ENCODE data around the gene FADS6. TPM values are rescaled to one million over a fixed set of nuclear protein-coding genes. Genes with fewer than 3 reads are reported as not detected.

The FADS6 gene
- not detected in 2 replicates for total RNA-seq

GRCh38 chr17:74892974-74893911 is at the start of gene FADS6:
FADS6 (minus strand) TSS chr17:74893633; CDS start chr17:74893595, 38 bp downstream.

GRCh38 chr17:74935585-74936469 is 42.4 kb upstream of the FADS6 start, which contains the start of gene OTOP3:
OTOP3 (plus strand) TSS chr17:74935898; CDS start chr17:74935922, 24 bp downstream.

GRCh38 chr17:74924250-74924948 is 31.0 kb upstream of the FADS6 start, which contains the start of gene OTOP2:
OTOP2 (plus strand) TSS chr17:74924273; CDS start chr17:74924633, 360 bp downstream.

GRCh38 chr17:74922694-74923537 is 29.5 kb upstream of the FADS6 start, which contains the start of gene USH1G:
USH1G (minus strand) TSS chr17:74923255; CDS start chr17:74923073, 182 bp downstream.

GRCh38 chr17:74872313-74873036 is 21.0 kb downstream of the FADS6 start, which contains the start of gene FDXR:
FDXR (minus strand) TSS chr17:74872994; CDS start chr17:74872944, 50 bp downstream.

GRCh38 chr17:74859459-74860228 is 33.8 kb downstream of the FADS6 start, which contains the start of gene GRIN2C:
GRIN2C (minus strand) TSS chr17:74859885; CDS start chr17:74855092, 4,793 bp downstream.

Other genes starting within 250 kb of the FADS6 start
- not detected in 2 replicates for gene CD300LF, start 180.7 kb downstream of the FADS6 start, total RNA-seq
- 0.19 and 0.27 TPM in 2 replicates for gene RAB37, start 156.4 kb downstream of the FADS6 start, total RNA-seq
- gene NHERF1, start 145.0 kb downstream of the FADS6 start, total RNA-seq = 6.7 and 8.2 TPM in 2 replicates
- 27.5 and 37.6 TPM in 2 replicates for gene NAT9, start 117.3 kb downstream of the FADS6 start, total RNA-seq
- gene GRIN2C, start 33.7 kb downstream of the FADS6 start, total RNA-seq = 0.09 and 0.19 TPM in 2 replicates
- 38.9 and 64.7 TPM in 2 replicates for gene FDXR, start 20.6 kb downstream of the FADS6 start, total RNA-seq
- gene USH1G, start 29.6 kb upstream of the FADS6 start, total RNA-seq = not detected in 2 replicates
- gene OTOP2, start 30.6 kb upstream of the FADS6 start, total RNA-seq = not detected in 2 replicates
- not detected in 2 replicates for gene OTOP3, start 42.3 kb upstream of the FADS6 start, total RNA-seq
- 8.3 and 11.5 TPM in 2 replicates for gene HID1, start 79.1 kb upstream of the FADS6 start, total RNA-seq
- gene CDR2L, start 94.0 kb upstream of the FADS6 start, total RNA-seq = 13.1 and 18.7 TPM in 2 replicates
- gene MRPL58, start 119.0 kb upstream of the FADS6 start, total RNA-seq = 31.3 and 40.7 TPM in 2 replicates
- 220 and 246 TPM in 2 replicates for gene ATP5PD, start 153.3 kb upstream of the FADS6 start, total RNA-seq
- gene KCTD2, start 153.6 kb upstream of the FADS6 start, total RNA-seq = 11.2 and 12.1 TPM in 2 replicates
- gene SLC16A5, start 194.3 kb upstream of the FADS6 start, total RNA-seq = 5.8 and 8.1 TPM in 2 replicates
- gene ARMC7, start 216.3 kb upstream of the FADS6 start, total RNA-seq = 2.4 and 3.9 TPM in 2 replicates
- gene NT5C, start 238.1 kb upstream of the FADS6 start, total RNA-seq = 11.3 and 23.4 TPM in 2 replicates